Measurements from ENCODE around the gene MAFF. TPM values are rescaled to one million over a fixed set of nuclear protein-coding genes. Genes with fewer than 3 reads are reported as not detected.

Gene MAFF
- total and polyA plus RNA-seq, 4 donors: 30.0 to 57.8 (median 40.1) TPM

DNA sequence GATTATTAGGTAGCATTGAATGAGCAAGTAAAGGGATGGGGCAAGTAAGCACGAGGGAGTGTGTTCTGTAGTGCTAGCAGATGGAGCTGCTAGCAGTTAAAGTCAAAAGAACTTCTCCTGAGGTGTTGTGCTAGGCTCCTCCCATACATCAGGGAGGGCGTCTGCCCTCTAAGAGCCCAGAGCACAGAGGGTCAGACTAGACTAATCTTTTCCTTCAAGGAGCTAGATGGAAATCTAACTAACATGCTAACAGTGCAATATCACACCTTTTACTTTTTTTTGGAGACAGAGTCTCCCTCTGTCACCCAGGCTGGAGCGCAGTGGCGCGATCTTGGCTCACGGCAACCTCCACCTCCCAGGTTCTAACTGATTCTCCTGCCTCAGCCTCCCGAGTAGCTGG, 17.0 kb upstream of the MAFF start:
- WGBS, 2 donors: 76 to 84% methylated on average over 7 of the region's 7 CpGs

DNA sequence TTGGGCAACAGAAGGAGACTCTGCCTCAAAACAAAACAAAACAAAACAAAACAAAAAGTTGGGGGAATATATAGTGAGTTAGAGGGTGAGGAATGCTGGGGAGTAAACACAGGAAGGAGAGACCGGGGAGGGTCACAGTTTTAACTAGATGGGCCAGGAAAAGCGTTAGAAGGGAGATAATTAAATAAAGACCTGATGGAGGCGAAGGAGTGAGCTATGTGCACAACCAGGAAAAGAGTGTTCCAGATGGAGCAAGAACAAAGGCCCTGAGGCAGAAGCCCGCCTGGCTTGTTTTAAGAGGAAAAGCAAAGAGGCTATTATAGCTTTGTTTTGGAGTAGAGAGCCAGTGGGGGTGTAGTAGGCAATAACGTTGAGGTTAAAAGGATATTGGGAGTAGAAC, 15.4 kb upstream of the MAFF start:
- TF ChIP-seq, protein P1, sequence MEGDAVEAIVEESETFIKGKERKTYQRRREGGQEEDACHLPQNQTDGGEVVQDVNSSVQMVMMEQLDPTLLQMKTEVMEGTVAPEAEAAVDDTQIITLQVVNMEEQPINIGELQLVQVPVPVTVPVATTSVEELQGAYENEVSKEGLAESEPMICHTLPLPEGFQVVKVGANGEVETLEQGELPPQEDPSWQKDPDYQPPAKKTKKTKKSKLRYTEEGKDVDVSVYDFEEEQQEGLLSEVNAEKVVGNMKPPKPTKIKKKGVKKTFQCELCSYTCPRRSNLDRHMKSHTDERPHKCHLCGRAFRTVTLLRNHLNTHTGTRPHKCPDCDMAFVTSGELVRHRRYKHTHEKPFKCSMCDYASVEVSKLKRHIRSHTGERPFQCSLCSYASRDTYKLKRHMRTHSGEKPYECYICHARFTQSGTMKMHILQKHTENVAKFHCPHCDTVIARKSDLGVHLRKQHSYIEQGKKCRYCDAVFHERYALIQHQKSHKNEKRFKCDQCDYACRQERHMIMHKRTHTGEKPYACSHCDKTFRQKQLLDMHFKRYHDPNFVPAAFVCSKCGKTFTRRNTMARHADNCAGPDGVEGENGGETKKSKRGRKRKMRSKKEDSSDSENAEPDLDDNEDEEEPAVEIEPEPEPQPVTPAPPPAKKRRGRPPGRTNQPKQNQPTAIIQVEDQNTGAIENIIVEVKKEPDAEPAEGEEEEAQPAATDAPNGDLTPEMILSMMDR (IDR thresholded peaks at IDR 0.05; ENCODE audit: control extremely low read depth, extremely low read depth): no peak
- no peaks in the 10 kb centered on the region for H3K9me3 ChIP-seq (ENCODE audit: control insufficient read depth in 4 of 4, insufficient read depth in 3 of 4, low read length in 3 of 4)
- H3K4me1 ChIP-seq (ENCODE audit: control insufficient read depth in 5 of 5, insufficient read depth in 5 of 5, low read length in 5 of 5): peaks cover 0 to 7% (median 0%) of the 10 kb centered on the region in 5 donors
- H3K36me3 ChIP-seq (ENCODE audit: control insufficient read depth in 4 of 4, insufficient read depth in 4 of 4, low read length in 4 of 4): no peaks in the 10 kb centered on the region
- no peak overlapping the region for H3K9ac ChIP-seq (ENCODE audit: insufficient read depth in 1 of 2, low read length in 2 of 2)
- DNase-seq (no peak), ATAC-seq (ENCODE audit: insufficient read depth, low FRiP score) (no peak)
- H3K27ac ChIP-seq (ENCODE audit: low read depth in 1 of 2, low read length in 1 of 2): peak overlapping the region in 1 of 2 donors; percentile 24
- 50 to 61% methylated on average over 5 of the region's 5 CpGs for WGBS, 2 donors
- H3K4me3 ChIP-seq: no peak overlapping the region
- no peaks in the 10 kb centered on the region for H3K27me3 ChIP-seq (ENCODE audit: control insufficient read depth in 3 of 3, insufficient read depth in 3 of 3, low read length in 2 of 3)

More for the DNA sequence above, 17.0 kb upstream of the MAFF start:
- TF ChIP-seq, protein P1 (IDR thresholded peaks at IDR 0.05; ENCODE audit: control extremely low read depth, extremely low read depth): no peak
- Histone ChIP-seq H3K27ac (ENCODE audit: low read depth in 1 of 2, low read length in 1 of 2) (no peak overlapping the region), H3K4me3 (no peak overlapping the region), H3K4me1 (ENCODE audit: control insufficient read depth in 5 of 5, insufficient read depth in 5 of 5, low read length in 5 of 5) (peaks cover 0 to 17% (median 12%) of the 10 kb centered on the region in 5 donors), H3K27me3 (ENCODE audit: control insufficient read depth in 3 of 3, insufficient read depth in 3 of 3, low read length in 2 of 3) (no peaks in the 10 kb centered on the region), H3K9me3 (ENCODE audit: control insufficient read depth in 4 of 4, insufficient read depth in 3 of 4, low read length in 3 of 4) (no peaks in the 10 kb centered on the region), H3K9ac (ENCODE audit: insufficient read depth in 1 of 2, low read length in 2 of 2) (no peak overlapping the region), H3K36me3 (ENCODE audit: control insufficient read depth in 4 of 4, insufficient read depth in 4 of 4, low read length in 4 of 4) (no peaks in the 10 kb centered on the region)
- DNase-seq: no peak
- no peak for ATAC-seq (ENCODE audit: insufficient read depth, low FRiP score)

DNA sequence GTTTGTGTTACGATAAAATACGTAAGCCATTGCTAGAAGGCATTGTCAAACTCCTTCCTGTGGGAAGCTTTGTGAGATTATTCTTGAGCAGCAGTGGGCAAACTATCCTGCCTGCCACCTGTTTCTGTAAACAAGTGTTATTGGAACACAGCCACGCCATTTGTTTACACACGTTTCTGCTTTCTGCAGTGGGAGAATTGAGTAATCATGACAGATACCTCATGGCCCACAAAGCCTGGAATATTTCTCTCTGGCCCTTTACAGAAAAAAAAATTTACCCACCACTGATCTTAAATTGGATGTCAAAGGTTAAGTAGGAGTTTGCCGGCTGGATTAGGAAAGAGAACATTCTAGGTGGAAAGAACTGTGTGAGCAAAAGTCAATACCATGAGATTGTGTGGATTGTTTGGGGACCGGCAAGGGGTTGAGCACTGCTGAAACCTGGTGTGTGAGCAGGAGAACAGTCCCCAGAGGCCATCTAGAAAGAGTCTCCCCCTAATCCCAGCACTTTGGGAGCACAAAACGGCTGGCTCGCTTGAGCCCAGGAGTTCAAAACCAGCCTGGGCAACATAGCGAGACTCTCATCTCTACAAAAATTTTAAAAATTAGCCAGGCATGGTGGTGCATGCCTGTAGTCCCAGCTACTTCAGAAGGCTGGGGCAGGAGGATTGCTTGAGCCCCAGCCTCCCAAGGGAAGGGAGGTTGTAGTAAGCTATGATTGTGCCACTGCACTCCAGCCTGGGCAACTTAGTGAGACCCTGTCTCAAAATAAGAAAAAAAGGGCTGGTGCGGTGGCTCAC, 14.2 kb upstream of the MAFF start:
- TF ChIP-seq, protein P1 (IDR thresholded peaks at IDR 0.05; ENCODE audit: control extremely low read depth, extremely low read depth): no peak
- Histone ChIP-seq H3K36me3 (ENCODE audit: control insufficient read depth in 4 of 4, insufficient read depth in 4 of 4, low read length in 4 of 4) (no peaks in the 10 kb centered on the region), H3K9me3 (ENCODE audit: control insufficient read depth in 4 of 4, insufficient read depth in 3 of 4, low read length in 3 of 4) (no peaks in the 10 kb centered on the region), H3K4me3 (no peak overlapping the region), H3K9ac (ENCODE audit: insufficient read depth in 1 of 2, low read length in 2 of 2) (peak overlapping the region in 1 of 2 donors; percentile 13), H3K4me1 (ENCODE audit: control insufficient read depth in 5 of 5, insufficient read depth in 5 of 5, low read length in 5 of 5) (peaks cover 0 to 7% (median 0%) of the 10 kb centered on the region in 5 donors), H3K27ac (ENCODE audit: low read depth in 1 of 2, low read length in 1 of 2) (peak overlapping the region in 1 of 2 donors; percentile 54), H3K27me3 (ENCODE audit: control insufficient read depth in 3 of 3, insufficient read depth in 3 of 3, low read length in 2 of 3) (no peaks in the 10 kb centered on the region)
- 50 to 62% methylated on average over 10 of the region's 10 CpGs for WGBS, 2 donors
- peak in 1 of 3 donors; percentile 60 for DNase-seq
- ATAC-seq (ENCODE audit: insufficient read depth, low FRiP score): no peak

Measured in lung (tissue), 12 donors.